Activated CD8-positive, alpha-beta memory T cell treated with anti-CD3 and anti-CD28 coated beads for 4 hours (primary cell): ENCODE measurements around the gene CEP85.
A peak's percentile ranks its signal among the peaks of the same experiment; 100 is the strongest.
"Not testable (repeated sequence)": the region's sequence is repeated elsewhere in the genome, so short reads cannot be mapped to it uniquely, and the experiment has no call there.

Experiments used
- DNase-seq, 2 donors: peaks; one replicate each; pipeline ENCODE4 v3.0.0-alpha.2; 2020; ENCODE audit warnings: low read depth in 2 of 2

The CEP85 gene

DNA sequence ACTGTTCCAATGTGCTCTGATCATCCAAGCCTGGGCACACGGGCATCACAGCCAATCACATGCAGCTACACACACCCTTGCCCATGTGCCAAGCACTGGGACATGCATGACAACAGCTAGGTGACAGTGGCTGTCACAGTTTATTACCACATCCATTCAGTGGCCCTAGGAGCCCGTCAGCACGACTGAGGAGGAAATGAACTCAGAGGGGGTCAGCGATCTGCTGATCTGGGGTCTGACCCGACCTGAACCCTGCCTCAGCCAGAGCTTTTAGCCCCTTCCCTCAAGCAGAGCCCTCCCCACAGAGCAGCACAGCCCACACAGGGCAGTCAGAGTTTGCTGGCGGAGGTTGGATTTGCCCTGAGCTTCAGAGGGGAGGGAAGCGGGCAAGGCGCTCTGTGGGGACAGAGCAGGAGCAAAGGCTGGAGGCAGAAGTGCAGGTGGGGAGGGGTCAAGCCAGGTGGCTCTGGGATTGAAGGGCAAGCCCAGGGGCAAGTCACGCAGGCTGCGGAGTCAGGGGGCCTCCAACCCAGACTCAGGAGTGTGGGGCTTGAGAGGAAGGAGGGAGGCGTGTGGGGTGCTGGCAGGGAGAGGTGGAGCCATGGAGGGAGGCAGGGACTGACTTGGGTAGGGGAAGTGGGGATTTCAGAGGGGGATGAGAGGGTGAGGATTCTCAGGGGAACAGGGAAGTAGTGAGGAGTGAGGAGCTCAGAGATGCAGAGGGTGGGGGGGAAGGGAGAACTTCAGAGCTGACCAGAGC lies 56.3 kb downstream of the CEP85 start:
- no peak for DNase-seq

- DNase-seq, result no peak
Observed at GRCh38 chr1:26290882-26291261, 56.9 kb downstream of the CEP85 start.

DNA sequence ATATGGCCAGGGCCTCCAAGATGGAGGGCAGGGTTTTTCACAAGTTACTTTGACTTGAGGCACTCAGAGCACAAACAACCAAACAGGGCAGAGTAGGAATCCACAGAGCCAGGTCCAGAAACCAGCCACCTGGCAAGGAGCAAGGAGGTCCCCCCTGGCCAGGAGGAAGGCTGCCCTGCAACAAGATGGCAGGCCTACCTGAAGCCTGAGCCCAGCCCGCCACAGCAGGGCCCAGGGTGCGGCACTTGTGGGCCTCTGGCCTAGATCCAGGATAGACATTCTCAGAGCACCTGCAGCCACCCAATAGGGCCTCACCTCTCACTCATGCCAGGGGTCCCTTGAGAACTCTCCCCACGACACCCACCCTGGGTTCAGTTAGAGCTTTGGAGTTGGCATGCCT lies 57.4 kb downstream of the CEP85 start:
- no peak for DNase-seq

DNA sequence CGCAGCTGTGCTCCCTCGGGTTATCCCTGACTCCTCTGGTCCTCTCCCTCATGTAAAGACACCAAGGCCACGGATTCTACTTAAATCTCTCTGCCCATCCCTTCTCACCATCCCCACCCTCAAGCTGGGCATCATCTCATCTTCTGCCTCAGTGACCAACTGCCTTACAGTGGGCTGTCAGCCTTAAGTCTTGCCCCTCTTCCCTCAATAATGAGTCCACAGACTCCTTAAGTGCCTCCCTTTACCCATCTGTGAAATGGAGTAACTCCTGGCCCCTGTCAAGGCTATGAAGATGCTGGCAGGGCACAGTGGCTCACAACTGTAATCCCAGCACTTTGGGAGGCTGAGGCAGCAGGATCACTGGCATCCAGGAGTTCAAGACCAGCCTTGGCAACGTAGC lies 57.9 kb downstream of the CEP85 start:
- DNase-seq, result no peak

DNA sequence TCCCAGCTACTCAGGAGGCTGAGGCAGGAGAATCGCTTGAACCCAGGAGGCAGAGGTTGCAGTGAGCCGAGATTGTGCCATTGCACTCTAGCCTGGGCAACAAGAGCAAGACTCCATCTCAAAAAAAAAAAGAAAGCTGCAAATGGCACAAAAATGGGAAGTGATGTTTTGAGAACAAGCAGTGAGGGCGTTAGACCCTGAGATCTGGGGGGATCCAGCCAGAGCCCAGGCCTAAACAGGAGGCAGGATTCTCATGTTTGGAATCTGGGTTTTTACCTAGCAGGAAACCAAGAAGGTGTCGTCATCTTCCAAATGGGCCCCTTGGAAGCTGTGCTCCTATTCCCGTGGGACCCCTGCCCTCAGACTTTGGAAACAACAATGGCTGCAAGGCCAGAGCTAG lies 58.7 kb downstream of the CEP85 start:
- DNase-seq, result not testable (repeated sequence)

- no peak for DNase-seq
Observed at GRCh38 chr1:26293911-26294463, 60.0 kb downstream of the CEP85 start.

DNA sequence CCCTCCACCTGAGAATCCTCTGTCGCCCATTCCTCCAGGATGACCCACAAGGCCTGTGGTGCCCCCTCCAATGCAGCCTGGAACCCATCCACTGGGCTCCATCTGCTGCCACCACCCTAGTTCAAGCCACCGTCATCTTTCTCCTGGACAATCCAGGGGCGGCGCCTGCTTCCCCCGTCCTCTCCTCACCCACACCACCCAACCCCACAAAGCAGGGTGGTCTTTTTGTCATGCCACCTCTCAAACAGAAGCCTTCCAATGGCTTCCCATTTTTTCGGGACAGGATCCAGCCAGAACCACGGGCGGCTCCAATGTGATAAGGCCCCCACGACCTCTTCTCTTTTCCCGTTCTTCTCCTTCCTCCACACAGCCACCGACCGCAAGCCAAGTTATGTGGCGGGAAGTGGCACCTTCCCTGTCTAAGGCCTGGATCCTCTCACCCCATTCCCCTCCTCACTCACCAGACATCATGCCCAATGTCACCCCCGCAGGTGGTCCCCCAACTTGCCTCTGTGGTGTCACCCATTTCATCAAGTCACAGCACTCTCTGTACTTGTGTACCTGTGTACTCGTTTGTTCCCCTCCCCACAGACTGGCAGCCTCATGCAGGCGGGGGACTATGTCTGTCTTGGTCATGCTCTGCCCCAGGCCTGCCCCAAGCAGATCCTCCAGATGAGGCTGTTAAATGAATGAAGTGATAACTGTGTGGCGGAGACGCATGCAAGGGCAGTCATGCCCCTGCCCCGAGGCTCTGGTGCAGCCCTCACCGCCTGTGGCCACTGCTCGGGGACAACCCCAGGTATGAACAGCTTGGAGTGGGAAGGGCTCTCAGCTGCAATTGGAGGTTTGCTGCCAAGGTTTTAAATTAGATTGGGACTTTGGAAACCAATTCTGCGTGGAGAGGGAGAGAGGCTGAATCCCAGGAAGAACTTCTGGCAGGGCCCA lies 61.5 kb downstream of the CEP85 start:
- DNase-seq, result no peak

DNA sequence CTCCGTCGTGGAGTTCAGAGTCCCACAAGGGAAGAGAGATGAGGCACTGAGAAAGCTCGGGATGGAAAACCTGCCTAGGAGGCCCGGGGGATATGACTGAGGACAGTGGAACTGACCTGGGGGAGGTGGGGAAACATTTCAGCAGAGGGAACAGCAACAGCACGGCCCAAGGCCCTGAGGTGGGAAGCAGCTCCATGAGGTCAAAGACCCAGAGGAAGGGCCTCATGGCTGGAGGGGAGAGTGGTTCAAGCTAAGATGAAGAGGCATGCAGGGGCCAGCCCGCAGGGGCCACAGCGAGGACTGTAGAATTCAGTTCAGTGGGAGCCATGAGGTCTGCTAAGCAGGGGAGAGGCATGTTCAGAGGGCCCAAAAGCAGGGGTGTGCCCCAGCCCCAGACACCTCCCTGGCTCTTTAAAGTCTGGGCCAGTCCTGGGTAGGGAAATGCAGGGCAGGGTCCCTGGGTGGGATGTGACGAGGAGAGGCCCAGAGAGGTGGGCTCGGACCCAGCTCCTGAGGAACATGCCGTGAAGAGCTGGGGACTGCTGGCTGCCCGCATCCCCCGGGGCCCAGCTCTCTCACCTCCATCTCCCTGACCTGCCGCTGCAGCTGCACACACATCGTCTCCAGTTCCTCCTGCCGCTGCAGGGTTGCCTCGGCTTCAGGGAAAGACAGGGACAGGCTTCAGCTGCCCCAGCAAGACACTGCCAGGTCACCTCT lies 62.5 kb downstream of the CEP85 start:
- DNase-seq, result no peak

DNA sequence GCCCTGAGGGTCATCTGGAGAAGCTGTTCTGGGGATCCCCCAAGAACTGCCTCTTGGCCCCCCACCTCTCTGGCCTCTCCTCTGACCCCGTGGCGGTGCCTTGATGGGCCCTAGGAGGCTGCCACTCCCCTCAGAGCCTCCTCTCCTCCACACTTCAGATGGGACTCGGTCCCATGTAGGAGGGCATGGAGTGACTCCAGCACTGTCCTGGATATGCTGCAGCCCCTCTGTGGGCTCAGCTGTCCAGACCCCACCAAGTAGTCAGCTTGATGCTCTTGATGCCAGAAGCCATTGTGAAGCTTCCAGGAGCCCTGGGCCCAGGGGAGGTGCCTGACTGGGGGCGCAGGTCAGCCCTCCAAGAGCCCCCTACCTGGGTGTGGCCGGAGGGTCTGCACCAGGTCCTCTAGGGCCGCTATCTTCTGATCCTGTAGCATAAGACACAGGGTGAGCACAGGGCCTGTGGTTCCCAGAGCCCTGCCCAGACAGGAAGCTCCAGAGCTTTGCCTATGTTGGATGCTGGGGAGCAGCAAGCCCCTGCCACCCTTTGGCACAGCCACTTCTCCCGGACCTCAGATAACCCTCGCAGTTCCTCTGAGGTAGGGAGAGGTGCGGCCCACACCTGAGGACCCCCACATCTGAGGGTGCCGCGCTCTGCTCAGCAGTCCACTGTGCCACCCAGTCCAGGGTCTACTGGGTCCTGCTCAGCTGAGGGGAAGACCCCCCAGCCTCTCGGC lies 63.2 kb downstream of the CEP85 start:
- DNase-seq, result no peak

DNA sequence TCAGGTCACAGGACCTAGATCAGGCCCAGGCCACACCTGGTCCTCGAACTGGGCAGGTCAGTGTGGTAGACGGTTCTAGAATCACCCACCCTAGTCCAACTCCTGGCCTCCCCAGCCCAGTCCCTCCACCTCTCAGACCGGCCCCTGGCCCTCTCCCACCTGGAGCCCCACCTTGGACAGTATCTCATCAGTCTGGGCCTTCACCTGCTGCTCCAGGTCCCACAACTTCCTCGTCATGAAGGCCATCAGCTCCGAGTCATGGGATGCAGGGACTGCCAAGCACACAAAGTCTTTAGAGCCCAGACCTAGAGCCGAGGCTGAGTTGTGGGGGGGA lies 63.8 kb downstream of the CEP85 start:
- DNase-seq, result no peak

DNA sequence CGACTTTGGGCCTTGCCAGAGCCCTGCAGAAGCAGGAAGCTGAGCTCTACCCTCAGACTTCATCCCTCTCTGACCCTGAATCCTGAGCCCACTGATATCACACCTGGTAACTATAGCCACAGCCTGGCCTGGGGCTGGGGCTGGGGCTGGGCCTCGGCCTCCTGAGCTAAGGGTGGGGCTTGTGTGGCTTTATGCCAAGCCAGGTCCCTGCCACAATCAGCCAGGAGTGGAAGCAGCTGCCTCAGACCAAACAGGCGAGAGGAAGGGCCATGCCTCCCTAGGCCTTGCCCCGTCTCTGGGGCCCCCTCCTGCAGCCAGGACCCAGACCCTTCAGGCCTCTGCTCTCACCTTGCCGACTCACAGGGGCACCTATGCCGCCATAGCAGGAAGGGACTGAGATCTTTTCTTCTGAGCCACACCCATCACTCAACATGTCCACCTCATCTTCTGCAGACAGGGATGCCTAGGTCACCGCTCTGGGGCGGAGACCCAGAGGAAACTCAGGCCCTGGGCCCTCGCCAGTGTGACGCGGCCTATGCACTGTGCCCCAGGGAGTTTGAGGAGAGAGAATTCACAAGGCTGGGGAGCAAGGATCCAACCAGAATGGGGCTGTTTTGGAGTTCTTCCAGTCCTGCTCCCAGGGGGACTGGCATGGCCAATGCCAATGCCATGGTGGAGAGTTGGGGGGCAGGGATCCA lies 66.7 kb downstream of the CEP85 start:
- no peak for DNase-seq

DNA sequence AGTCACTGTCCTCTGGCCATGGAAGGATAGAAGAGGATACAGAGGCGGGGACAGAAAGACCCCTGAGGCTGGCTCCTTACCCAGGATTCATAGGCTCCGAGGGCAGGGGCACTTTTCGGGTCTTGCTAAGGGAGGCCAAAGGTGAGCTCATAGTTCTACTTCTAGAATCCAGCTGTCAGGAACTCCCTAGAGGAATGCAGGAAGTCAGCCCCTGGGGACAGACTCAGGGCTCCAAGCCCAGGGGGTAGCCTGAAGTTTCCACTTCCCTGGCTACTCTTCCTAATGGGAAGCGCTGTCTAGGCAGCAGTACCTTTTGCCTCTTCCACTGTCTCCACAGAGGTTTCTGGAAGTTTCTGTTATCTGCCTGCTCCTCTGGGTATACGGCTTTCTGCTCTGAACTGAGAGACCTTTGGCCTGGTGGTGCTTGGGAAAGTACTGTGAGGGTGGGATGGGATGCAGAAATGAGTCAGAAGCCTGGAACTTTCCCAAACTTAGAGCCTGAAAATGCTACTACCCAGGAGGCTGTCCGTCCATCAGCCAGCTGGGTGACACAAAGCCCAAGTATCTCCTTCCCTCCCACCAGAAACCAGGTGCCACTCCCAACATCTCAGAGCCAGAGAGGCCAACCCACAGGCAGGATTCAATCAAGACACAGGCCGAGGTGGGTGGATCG lies 68.9 kb downstream of the CEP85 start:
- DNase-seq, result no peak

DNA sequence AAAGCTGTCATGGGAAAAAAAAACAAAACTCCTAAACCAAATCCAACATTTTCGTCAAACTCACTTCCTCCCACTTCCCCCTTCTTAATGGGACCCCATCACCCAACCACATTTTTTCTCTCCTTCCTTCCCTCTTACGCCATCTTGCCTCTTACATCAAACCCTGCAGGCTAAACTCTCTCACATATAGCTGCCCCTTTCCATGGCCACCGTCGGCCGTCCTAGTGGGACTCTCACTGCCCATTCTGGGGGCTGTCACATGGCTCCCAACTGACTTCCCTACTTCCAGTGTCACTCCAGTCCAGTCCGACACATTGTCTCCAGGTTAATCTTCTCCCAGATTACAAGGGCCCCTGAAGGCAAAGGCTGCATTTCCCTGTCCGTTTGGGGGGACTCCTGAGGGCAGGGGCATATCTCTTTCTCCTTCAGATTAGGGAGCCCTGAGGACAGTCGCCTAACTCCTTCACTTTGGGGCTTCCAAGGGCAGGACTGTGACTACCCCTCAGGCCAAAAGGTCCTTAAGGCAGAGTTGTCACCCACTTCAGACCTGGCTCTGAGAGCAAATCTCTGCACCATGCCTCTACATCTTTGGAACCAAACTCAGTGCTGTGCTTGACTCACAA lies 71.8 kb downstream of the CEP85 start:
- no peak for DNase-seq

GRCh38 chr1:26306290-26307229 lies 72.6 kb downstream of the CEP85 start, which contains the start of gene UBXN11:
Gene UBXN11 (minus strand): TSS chr1:26306636. CDS start chr1:26302883, 3,753 bp downstream.
- DNase-seq, result peak; percentile 80 to 88

DNA sequence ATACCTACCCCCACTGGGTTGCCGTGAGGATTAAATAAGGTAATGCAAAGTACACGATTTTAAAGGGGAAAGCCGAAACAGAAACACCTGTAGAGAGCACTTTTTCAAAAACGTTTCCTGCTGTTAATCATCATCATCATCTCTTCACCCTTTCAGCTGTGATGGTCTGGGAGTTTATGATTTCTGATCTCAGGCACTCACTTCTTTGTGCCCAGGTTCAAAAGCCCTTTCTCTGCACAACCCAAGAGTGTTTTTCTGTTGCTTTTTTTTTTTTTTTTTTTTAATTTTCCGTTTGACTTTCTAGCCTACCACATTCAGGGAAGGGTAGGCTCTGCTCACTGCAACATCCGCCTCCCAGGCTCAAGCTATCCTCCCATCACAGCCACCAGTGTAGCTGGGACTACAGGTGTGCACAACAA lies 73.4 kb downstream of the CEP85 start:
- no peak for DNase-seq

DNA sequence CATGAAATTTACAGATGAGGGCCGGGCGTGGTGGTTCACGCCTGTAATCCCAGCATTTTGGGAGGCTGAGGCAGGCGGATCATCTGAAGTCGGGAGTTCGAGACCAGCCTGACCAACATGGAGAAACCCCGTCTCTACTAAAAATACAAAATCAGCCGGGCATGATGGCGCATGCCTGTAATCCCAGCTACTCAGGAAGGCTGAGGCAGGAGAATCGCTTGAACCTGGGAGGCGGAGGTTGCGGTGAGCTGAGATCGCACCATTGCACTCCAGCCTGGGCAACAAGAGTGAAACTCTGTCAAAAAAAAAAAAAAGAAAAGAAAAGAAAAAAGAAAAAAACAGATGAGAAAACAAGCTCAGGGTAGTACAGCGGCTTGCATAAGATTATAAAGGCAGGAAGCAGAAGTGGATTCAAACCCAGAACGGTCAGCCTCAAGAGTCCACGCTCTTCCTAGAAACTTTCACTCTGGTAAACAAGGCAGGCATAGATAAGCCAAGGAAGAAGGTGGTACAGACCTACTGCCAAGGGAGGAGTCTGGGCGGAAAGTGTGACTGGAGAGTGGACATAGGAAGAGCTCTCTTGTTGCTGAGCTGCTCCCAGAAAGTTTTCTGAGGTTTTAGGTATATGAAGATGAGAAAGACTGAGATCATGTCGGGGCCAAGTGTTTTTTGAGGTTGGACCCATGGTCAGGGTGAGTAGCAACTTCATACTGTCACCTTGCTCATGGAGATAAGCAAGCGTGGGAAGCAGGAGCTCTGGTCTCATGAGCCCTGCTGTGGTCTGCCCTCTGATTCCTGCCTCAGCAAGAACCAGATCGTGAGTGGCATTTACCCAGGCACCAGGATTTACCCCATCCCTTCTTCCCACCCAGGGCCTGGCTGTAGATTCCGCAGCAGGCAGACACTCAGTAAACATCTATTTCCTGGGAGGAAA lies 74.2 kb downstream of the CEP85 start:
- not testable (repeated sequence) for DNase-seq

DNA sequence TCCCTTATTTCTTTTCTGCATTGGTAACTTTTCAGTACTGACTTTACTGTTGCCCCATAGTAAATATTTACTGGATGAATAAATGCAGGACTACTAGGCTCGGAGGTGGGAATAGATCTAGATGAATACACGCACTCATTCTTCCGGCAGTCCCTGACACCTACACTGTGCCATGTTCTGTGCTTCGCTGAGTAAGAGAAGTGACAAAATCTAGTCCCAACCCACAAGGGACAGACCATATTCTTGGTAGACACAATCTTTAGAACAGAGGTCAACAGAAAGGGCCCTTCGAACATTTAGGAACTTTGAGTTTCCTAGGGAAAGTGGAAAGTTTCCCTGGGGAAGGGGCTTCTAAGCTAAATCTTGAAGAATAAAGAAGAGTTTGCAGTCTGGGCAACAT lies 80.5 kb downstream of the CEP85 start:
- DNase-seq, result no peak
